ENCODE measurements around the gene TMEM150B.

Gene TMEM150B

GRCh38 chr19:55362990-55363716 lies 38.0 kb upstream of the TMEM150B start, which contains the start of gene GARIN5B:
GARIN5B (minus strand) TSS chr19:55363260; CDS start chr19:55363066, 194 bp downstream.
- no peak within 1 kb of the TSS for H3K4me3 Mint-ChIP-seq
- peaks cover 16 to 18% of the 10 kb centered on the region in 2 donors for H3K27me3 Mint-ChIP-seq
- no peak within 1 kb of the TSS for H3K27ac Mint-ChIP-seq
- no peaks in the 10 kb centered on the region for H3K9me3 Mint-ChIP-seq
- DNase-seq (no peak), ATAC-seq (replicated peaks) (no peak)
- H3K36me3 Mint-ChIP-seq (ENCODE audit: insufficient read depth), result no peaks in the 10 kb centered on the region
- H3K4me1 Mint-ChIP-seq (ENCODE audit: low read depth in 2 of 2), result no peaks in the 10 kb centered on the region

- Mint-ChIP-seq H3K27me3 (peaks cover 14 to 18% of the 10 kb centered on the region in 2 donors), H3K27ac (no peak overlapping the region), H3K4me1 (ENCODE audit: low read depth in 2 of 2) (no peaks in the 10 kb centered on the region), H3K4me3 (no peak overlapping the region), H3K9me3 (no peaks in the 10 kb centered on the region), H3K36me3 (ENCODE audit: insufficient read depth) (no peaks in the 10 kb centered on the region)
- ATAC-seq (replicated peaks) (no peak), DNase-seq (no peak)
Observed at GRCh38 chr19:55362174-55362989, 37.2 kb upstream of the TMEM150B start.

GRCh38 chr19:55360902-55361301 lies 35.8 kb upstream of the TMEM150B start:
- H3K4me3 Mint-ChIP-seq, result no peak overlapping the region
- DNase-seq (no peak), ATAC-seq (replicated peaks) (no peak)
- peak overlapping the region in 1 of 2 donors; percentile 26 for H3K27ac Mint-ChIP-seq
- H3K27me3 Mint-ChIP-seq, result peaks cover 15 to 23% of the 10 kb centered on the region in 2 donors
- H3K9me3 Mint-ChIP-seq, result no peaks in the 10 kb centered on the region
- no peaks in the 10 kb centered on the region for H3K36me3 Mint-ChIP-seq (ENCODE audit: insufficient read depth)
- no peaks in the 10 kb centered on the region for H3K4me1 Mint-ChIP-seq (ENCODE audit: low read depth in 2 of 2)

GRCh38 chr19:55358943-55359908 lies 34.1 kb upstream of the TMEM150B start:
- ATAC-seq (replicated peaks) (no peak), DNase-seq (no peak)
- no peaks in the 10 kb centered on the region for H3K9me3 Mint-ChIP-seq
- peaks cover 0 to 2% of the 10 kb centered on the region in 2 donors for H3K4me1 Mint-ChIP-seq (ENCODE audit: low read depth in 2 of 2)
- H3K27me3 Mint-ChIP-seq, result peaks cover 9 to 32% of the 10 kb centered on the region in 2 donors
- no peak overlapping the region for H3K27ac Mint-ChIP-seq
- H3K4me3 Mint-ChIP-seq, result no peak overlapping the region
- no peaks in the 10 kb centered on the region for H3K36me3 Mint-ChIP-seq (ENCODE audit: insufficient read depth)

GRCh38 chr19:55358493-55358892 lies 33.4 kb upstream of the TMEM150B start:
- no peak overlapping the region for H3K27ac Mint-ChIP-seq
- ATAC-seq (replicated peaks), result no peak
- no peak for DNase-seq
- H3K27me3 Mint-ChIP-seq, result peaks cover 9 to 33% of the 10 kb centered on the region in 2 donors
- peaks cover 6% of the 10 kb centered on the region for H3K36me3 Mint-ChIP-seq (ENCODE audit: insufficient read depth)
- peaks cover 4 to 5% of the 10 kb centered on the region in 2 donors for H3K4me1 Mint-ChIP-seq (ENCODE audit: low read depth in 2 of 2)
- H3K4me3 Mint-ChIP-seq, result no peak overlapping the region
- no peaks in the 10 kb centered on the region for H3K9me3 Mint-ChIP-seq

- H3K4me1 Mint-ChIP-seq (ENCODE audit: low read depth in 2 of 2), result peaks cover 25 to 29% of the 10 kb centered on the region in 2 donors
- peaks cover 35 to 61% of the 10 kb centered on the region in 2 donors for H3K27me3 Mint-ChIP-seq
- no peak overlapping the region for H3K4me3 Mint-ChIP-seq
- H3K36me3 Mint-ChIP-seq (ENCODE audit: insufficient read depth), result peaks cover 17% of the 10 kb centered on the region
- no peaks in the 10 kb centered on the region for H3K9me3 Mint-ChIP-seq
- no peak for ATAC-seq (replicated peaks)
- no peak for DNase-seq
- H3K27ac Mint-ChIP-seq, result no peak overlapping the region
Observed at GRCh38 chr19:55355213-55355821, 30.2 kb upstream of the TMEM150B start.

- Mint-ChIP-seq H3K27me3 (peaks cover 35 to 61% of the 10 kb centered on the region in 2 donors), H3K9me3 (no peaks in the 10 kb centered on the region), H3K36me3 (ENCODE audit: insufficient read depth) (peaks cover 17% of the 10 kb centered on the region), H3K27ac (peak within 1 kb of the TSS in 1 of 2 donors; percentile 29), H3K4me3 (peak within 1 kb of the TSS; percentile 81), H3K4me1 (ENCODE audit: low read depth in 2 of 2) (peaks cover 25 to 29% of the 10 kb centered on the region in 2 donors)
- no peak for ATAC-seq (replicated peaks)
- no peak for DNase-seq
Observed at GRCh38 chr19:55354698-55355212, 29.6 kb upstream of the TMEM150B start, which contains the start of gene COX6B2. COX6B2 (minus strand) TSS chr19:55354719; CDS start chr19:55354521, 198 bp downstream.

GRCh38 chr19:55353803-55354697 lies 28.9 kb upstream of the TMEM150B start:
- peaks cover 35 to 61% of the 10 kb centered on the region in 2 donors for H3K27me3 Mint-ChIP-seq
- H3K4me3 Mint-ChIP-seq, result peak overlapping the region; percentile 81

GRCh38 chr19:55353356-55353802 lies 28.2 kb upstream of the TMEM150B start:
- peak overlapping the region; percentile 59 to 63 for H3K27ac Mint-ChIP-seq
- peak overlapping the region; percentile 81 for H3K4me3 Mint-ChIP-seq
- ATAC-seq (replicated peaks), result peak; percentile 3
- peaks cover 17% of the 10 kb centered on the region for H3K36me3 Mint-ChIP-seq (ENCODE audit: insufficient read depth)
- no peak for DNase-seq
- peaks cover 35 to 61% of the 10 kb centered on the region in 2 donors for H3K27me3 Mint-ChIP-seq
- no peaks in the 10 kb centered on the region for H3K9me3 Mint-ChIP-seq
- peaks cover 25 to 29% of the 10 kb centered on the region in 2 donors for H3K4me1 Mint-ChIP-seq (ENCODE audit: low read depth in 2 of 2)

More at GRCh38 chr19:55353803-55354697, 28.9 kb upstream of the TMEM150B start:
- Mint-ChIP-seq H3K4me1 (ENCODE audit: low read depth in 2 of 2) (peaks cover 25 to 29% of the 10 kb centered on the region in 2 donors), H3K9me3 (no peaks in the 10 kb centered on the region), H3K36me3 (ENCODE audit: insufficient read depth) (peaks cover 17% of the 10 kb centered on the region), H3K27ac (peak overlapping the region in 1 of 2 donors; percentile 29)
- peak; percentile 82 for ATAC-seq (replicated peaks)
- peak in 2 of 3 experiments; percentile 65 to 70 for DNase-seq

GRCh38 chr19:55352549-55353145 lies 27.5 kb upstream of the TMEM150B start:
- ATAC-seq (replicated peaks) (no peak), DNase-seq (no peak)
- peaks cover 25 to 29% of the 10 kb centered on the region in 2 donors for H3K4me1 Mint-ChIP-seq (ENCODE audit: low read depth in 2 of 2)
- H3K27ac Mint-ChIP-seq, result peak overlapping the region; percentile 59 to 63
- peak overlapping the region; percentile 81 for H3K4me3 Mint-ChIP-seq
- H3K27me3 Mint-ChIP-seq, result peaks cover 35 to 55% of the 10 kb centered on the region in 2 donors
- H3K9me3 Mint-ChIP-seq, result no peaks in the 10 kb centered on the region
- H3K36me3 Mint-ChIP-seq (ENCODE audit: insufficient read depth), result peaks cover 22% of the 10 kb centered on the region

GRCh38 chr19:55352040-55352439 lies 26.9 kb upstream of the TMEM150B start:
- Mint-ChIP-seq H3K4me3 (peak overlapping the region in 1 of 2 donors; percentile 81), H3K27ac (no peak overlapping the region)

More at GRCh38 chr19:55352040-55352439, 26.9 kb upstream of the TMEM150B start:
- no peak for DNase-seq
- ATAC-seq (replicated peaks), result peak; percentile 21
- H3K4me1 Mint-ChIP-seq (ENCODE audit: low read depth in 2 of 2), result peaks cover 25 to 29% of the 10 kb centered on the region in 2 donors
- no peaks in the 10 kb centered on the region for H3K9me3 Mint-ChIP-seq
- H3K27me3 Mint-ChIP-seq, result peaks cover 29 to 49% of the 10 kb centered on the region in 2 donors
- H3K36me3 Mint-ChIP-seq (ENCODE audit: insufficient read depth), result peaks cover 22% of the 10 kb centered on the region
